Measurements from ENCODE around the gene ZNF488.

ZNF488 gene

GRCh38 chr10:47406870-47407691, 23.0 kb upstream of the ZNF488 start:
- no peak for TF ChIP-seq CTCF (IDR thresholded peaks at IDR 0.05)

GRCh38 chr10:47406548-47406869, 22.4 kb upstream of the ZNF488 start:
- no peak for TF ChIP-seq CTCF (IDR thresholded peaks at IDR 0.05)

- TF ChIP-seq CTCF (IDR thresholded peaks at IDR 0.05): no peak
These were observed 21.9 kb upstream of the ZNF488 start for GRCh38 chr10:47405857-47406547.

GRCh38 chr10:47404937-47405336, 20.8 kb upstream of the ZNF488 start:
- no peak for TF ChIP-seq CTCF (IDR thresholded peaks at IDR 0.05)

- no peak for TF ChIP-seq CTCF (IDR thresholded peaks at IDR 0.05)
These were observed 20.4 kb upstream of the ZNF488 start for GRCh38 chr10:47404446-47404845.

- TF ChIP-seq CTCF (IDR thresholded peaks at IDR 0.05): no peak
These were observed 19.6 kb upstream of the ZNF488 start for GRCh38 chr10:47403446-47404318.

- no peak for TF ChIP-seq CTCF (IDR thresholded peaks at IDR 0.05)
These were observed 18.7 kb upstream of the ZNF488 start for GRCh38 chr10:47402641-47403301.

Data from LNCAP (cell line).